ENCODE data around the gene SMAD6. TPM values are rescaled to one million over a fixed set of nuclear protein-coding genes. Genes with fewer than 3 reads are reported as not detected.
"Not testable (repeated sequence)": the region's sequence is repeated elsewhere in the genome, so short reads cannot be mapped to it uniquely, and the experiment has no call there.

Gene SMAD6
- total RNA-seq, 1 donor from 2014 or later, result 0.43 TPM

DNA sequence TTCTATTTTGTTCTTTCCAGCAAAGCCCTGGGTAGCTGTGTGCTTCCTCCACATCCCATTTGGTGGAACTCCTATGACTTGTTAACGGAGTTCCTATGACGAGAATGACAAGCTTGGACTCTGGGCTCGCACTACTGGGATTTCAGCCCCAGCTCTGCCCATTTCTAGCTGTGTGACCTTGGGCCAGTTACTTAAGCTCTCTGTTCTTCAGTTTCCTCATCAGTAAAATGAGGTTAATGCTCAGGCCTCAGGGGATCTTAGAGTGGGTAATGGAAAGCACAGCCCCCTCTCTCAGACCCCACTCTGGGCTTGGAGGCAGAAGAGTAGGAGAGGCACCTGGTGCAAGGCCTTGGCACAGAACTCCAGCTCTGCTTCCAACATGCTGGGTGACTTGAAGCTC, 123.1 kb downstream of the SMAD6 start:
- Mint-ChIP-seq H3K27ac (no peak overlapping the region), H3K9me3 (no peaks in the 10 kb centered on the region)
- intact Hi-C loops (cut with micrococcal nuclease), result no loop called here

DNA sequence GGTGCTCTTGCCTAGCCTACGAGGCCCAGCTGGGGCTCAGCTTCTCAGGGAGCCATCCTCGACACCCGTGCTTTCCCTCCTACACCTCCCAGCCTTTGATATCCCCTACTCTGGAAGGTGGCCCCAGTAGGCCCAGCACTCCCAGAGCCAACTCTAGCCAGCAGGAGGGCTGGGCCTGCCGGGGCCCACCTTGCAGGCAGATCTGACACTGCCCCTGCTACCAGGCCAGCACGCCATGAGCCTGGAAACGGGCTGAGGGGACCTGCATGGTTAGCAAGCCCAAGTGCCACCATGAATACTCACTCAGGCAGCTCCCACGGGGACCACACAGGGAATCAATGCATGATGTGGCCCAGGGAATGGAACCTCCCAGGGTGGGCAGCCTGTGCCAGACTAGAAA, 123.7 kb downstream of the SMAD6 start:
- H3K27ac Mint-ChIP-seq, result no peak overlapping the region
- H3K4me1 Mint-ChIP-seq (ENCODE audit: low read depth), result no peaks in the 10 kb centered on the region
- intact Hi-C loops (cut with micrococcal nuclease), result no loop called here
- H3K27me3 Mint-ChIP-seq (ENCODE audit: low read depth), result no peaks in the 10 kb centered on the region
- no peak overlapping the region for H3K4me3 Mint-ChIP-seq (ENCODE audit: low read depth)
- H3K36me3 Mint-ChIP-seq (ENCODE audit: low read depth), result no peaks in the 10 kb centered on the region
- H3K9me3 Mint-ChIP-seq, result no peaks in the 10 kb centered on the region
- DNase-seq (ENCODE audit: low spot score), result no peak

More for the DNA sequence above, 123.1 kb downstream of the SMAD6 start:
- H3K36me3 Mint-ChIP-seq (ENCODE audit: low read depth), result no peaks in the 10 kb centered on the region
- no peaks in the 10 kb centered on the region for H3K4me1 Mint-ChIP-seq (ENCODE audit: low read depth)
- no peak for DNase-seq (ENCODE audit: low spot score)
- H3K27me3 Mint-ChIP-seq (ENCODE audit: low read depth), result peaks cover under 1% of the 10 kb centered on the region
- H3K4me3 Mint-ChIP-seq (ENCODE audit: low read depth), result no peak overlapping the region

DNA sequence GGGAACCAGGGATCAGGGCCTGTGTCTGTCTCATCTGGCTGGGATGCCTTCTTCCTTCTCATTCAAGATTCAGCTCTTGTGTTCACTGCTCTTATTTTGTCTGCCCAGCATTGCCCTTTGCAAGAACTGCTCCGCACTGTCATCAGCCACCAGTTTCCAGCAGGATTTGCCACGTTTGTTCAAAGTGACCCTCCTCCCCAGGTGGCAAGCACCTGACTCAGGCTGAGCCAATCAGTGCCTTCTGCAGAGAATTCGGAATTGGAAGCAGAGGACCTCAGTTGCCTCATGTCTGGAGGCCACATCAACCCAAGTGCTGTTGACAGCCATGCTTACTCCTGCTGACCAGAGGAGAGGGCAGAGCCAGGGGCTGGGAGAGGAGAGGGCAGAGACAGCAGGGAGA, 124.5 kb downstream of the SMAD6 start:
- peaks cover 4% of the 10 kb centered on the region for H3K27me3 Mint-ChIP-seq (ENCODE audit: low read depth)
- H3K36me3 Mint-ChIP-seq (ENCODE audit: low read depth), result no peaks in the 10 kb centered on the region
- no peaks in the 10 kb centered on the region for H3K9me3 Mint-ChIP-seq
- DNase-seq (ENCODE audit: low spot score), result no peak
- no peaks in the 10 kb centered on the region for H3K4me1 Mint-ChIP-seq (ENCODE audit: low read depth)
- no peak overlapping the region for H3K4me3 Mint-ChIP-seq (ENCODE audit: low read depth)
- no peak overlapping the region for H3K27ac Mint-ChIP-seq
- intact Hi-C loops (cut with micrococcal nuclease), result no loop called here

DNA sequence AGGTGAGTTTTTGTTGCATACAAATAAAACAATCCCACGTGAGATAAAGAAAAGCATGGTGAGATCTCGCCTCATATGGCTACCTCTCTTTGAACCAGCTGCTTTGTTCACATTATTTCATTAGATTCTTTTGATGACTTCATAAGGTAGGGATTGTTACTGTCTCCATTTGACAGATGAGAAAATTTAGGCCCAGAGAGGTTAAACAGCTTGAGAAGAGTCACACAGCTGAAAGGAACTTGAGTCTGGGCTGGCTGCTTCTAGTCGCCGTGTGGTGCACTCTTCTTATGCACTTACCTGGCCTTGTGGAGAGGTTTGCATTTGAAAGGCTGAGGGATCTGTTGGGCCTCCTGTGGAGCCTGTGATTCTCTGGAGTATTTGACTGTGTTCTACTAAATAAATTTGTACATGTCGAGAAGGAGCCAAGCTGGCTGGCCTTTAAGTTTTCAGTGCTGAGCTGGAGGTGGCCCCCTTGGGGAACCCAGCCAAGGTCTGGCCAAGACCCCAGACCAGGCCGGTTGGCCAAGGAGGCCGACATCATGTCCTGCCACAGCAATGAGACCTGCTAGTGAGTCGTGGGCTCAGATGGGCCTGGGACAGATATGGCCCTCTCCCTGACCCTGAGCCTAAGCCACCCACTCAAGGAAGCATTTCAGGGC, 125.1 kb downstream of the SMAD6 start:
- H3K9me3 Mint-ChIP-seq, result no peaks in the 10 kb centered on the region
- no peaks in the 10 kb centered on the region for H3K4me1 Mint-ChIP-seq (ENCODE audit: low read depth)
- H3K27ac Mint-ChIP-seq, result no peak overlapping the region
- H3K4me3 Mint-ChIP-seq (ENCODE audit: low read depth), result no peak overlapping the region
- intact Hi-C loops (cut with micrococcal nuclease), result no loop called here
- H3K36me3 Mint-ChIP-seq (ENCODE audit: low read depth), result no peaks in the 10 kb centered on the region
- peaks cover 4% of the 10 kb centered on the region for H3K27me3 Mint-ChIP-seq (ENCODE audit: low read depth)
- no peak for DNase-seq (ENCODE audit: low spot score)

DNA sequence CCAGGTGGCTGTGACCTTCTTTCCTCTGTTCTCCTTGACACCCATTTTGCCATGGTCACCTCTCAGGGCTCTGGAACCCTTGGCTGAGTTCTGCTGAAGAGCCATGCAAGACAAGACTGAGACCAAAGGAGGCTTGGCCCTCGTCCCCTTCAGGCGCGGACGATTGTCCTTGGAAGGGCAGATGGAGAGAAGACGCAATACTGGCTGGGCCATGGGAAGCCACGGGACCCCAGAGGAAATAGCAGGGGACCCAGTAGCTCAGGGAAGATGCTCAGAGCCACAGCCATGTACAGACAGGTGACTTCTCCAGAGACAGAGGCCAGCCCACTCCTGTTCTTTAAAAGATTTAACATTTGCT, 125.6 kb downstream of the SMAD6 start:
- H3K36me3 Mint-ChIP-seq (ENCODE audit: low read depth), result no peaks in the 10 kb centered on the region
- peaks cover 4% of the 10 kb centered on the region for H3K27me3 Mint-ChIP-seq (ENCODE audit: low read depth)
- no peak overlapping the region for H3K27ac Mint-ChIP-seq
- H3K4me1 Mint-ChIP-seq (ENCODE audit: low read depth), result no peaks in the 10 kb centered on the region
- intact Hi-C loops (cut with micrococcal nuclease), result no loop called here
- H3K4me3 Mint-ChIP-seq (ENCODE audit: low read depth), result no peak overlapping the region
- no peak for DNase-seq (ENCODE audit: low spot score)
- no peaks in the 10 kb centered on the region for H3K9me3 Mint-ChIP-seq

DNA sequence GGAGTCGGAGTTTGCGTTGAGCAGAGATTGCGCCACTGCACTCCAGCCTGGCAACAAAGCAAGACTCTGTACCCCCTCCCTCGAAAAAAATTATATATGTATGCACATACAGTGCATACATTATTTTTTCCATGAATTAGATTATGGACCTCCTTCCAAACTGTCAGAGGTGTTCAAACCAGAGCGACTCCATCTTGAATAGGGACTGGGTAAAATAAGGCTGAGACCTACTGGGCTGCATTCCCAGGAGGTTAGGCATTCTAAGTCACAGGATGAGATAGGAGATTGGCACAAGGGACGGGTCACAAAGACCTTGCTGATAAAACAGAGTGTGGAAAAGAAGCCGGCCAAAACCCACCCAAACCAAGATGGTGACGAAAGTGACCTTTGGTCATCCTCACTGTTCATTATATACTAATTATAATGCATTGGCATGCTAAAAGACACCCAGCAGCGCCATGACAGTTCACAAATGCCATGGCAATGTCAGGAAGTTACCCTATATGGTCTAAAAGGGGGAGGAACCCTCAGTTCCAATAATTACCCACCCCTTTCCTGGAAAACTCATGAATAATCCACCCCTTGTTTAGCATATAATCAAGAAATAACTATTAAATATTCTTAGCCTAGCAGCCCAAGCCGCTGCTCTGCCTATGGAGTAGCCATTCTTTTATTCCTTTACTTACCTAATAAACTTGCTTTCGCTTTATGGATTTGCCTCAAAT, 126.9 kb downstream of the SMAD6 start:
- H3K27me3 Mint-ChIP-seq (ENCODE audit: low read depth); H3K27ac Mint-ChIP-seq; intact Hi-C loops (cut with micrococcal nuclease); H3K4me1 Mint-ChIP-seq (ENCODE audit: low read depth); H3K36me3 Mint-ChIP-seq (ENCODE audit: low read depth); H3K4me3 Mint-ChIP-seq (ENCODE audit: low read depth); H3K9me3 Mint-ChIP-seq; DNase-seq (ENCODE audit: low spot score): not testable (repeated sequence)

DNA sequence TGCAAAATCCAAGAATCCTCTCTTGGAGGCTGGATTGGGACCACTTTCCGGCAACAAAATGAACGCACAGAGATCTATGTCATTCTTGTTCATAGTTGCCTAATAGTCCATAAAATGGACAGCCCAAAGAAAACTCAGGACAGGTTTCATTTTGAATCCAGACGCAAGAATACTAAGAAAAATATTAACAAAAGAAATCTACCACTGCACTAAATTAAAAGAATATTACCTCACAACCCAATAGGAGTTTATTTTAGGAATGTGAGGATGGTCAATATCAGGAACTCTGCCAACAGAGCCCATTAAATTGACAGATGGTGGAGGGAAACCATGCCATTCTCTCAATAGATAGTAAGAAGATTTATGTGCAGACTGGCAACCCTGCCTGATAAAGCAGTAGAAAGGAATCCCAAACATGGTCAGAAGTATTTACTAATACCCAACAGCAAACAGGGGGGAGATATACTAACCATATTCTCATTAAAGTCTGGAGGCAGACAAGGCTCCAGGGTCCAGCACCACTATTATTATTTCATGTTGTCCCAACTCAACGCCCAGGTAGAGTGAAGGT, 127.6 kb downstream of the SMAD6 start:
- H3K9me3 Mint-ChIP-seq, result no peaks in the 10 kb centered on the region
- peaks cover 4% of the 10 kb centered on the region for H3K27me3 Mint-ChIP-seq (ENCODE audit: low read depth)
- no peaks in the 10 kb centered on the region for H3K36me3 Mint-ChIP-seq (ENCODE audit: low read depth)
- H3K27ac Mint-ChIP-seq, result no peak overlapping the region
- DNase-seq (ENCODE audit: low spot score), result no peak
- H3K4me1 Mint-ChIP-seq (ENCODE audit: low read depth), result no peaks in the 10 kb centered on the region
- intact Hi-C loops (cut with micrococcal nuclease), result no loop called here
- H3K4me3 Mint-ChIP-seq (ENCODE audit: low read depth), result no peak overlapping the region

DNA sequence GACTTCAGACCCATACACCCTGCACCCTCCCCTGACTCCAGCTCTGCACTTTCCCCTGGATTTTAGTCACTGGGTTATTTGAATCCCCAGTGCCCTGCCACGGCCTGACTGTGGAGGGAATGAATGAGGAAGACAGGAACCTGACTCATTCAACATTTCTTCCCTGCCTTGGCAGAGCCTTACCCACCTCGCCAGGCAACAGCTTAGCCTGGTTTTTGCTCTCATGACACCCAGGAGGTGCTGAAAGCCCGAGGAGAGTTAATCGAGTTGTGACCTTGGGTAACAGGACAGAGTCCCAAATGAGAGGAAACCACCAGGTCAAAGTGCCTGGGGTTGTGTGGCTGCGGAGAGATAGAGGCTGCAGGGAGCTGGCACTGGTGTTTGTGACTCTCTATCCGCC, 128.3 kb downstream of the SMAD6 start:
- Mint-ChIP-seq H3K4me1 (ENCODE audit: low read depth) (no peaks in the 10 kb centered on the region), H3K27ac (no peak overlapping the region), H3K4me3 (ENCODE audit: low read depth) (no peak overlapping the region), H3K9me3 (no peaks in the 10 kb centered on the region), H3K36me3 (ENCODE audit: low read depth) (no peaks in the 10 kb centered on the region), H3K27me3 (ENCODE audit: low read depth) (peaks cover 4% of the 10 kb centered on the region)
- intact Hi-C loops (cut with micrococcal nuclease), result no loop called here
- no peak for DNase-seq (ENCODE audit: low spot score)

DNA sequence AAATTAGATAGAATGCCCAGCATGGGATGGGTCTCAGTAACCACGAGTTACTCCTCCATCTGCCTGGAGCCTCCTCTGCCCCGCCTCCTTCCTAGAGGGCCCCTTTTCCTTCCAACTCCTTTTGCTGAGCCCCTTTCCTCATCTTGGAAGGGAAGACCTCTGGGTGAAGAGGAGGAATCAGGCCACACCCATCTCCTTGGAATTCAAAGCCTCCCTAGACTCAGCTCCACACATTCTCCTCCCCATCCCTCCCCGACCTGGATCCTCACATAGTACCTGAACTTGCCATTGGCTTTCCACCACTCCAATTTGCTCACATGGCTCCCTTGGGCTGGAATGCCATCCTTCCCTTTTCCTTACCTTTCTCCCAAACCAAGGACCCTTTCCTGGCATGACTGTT, 128.8 kb downstream of the SMAD6 start:
- peaks cover 4% of the 10 kb centered on the region for H3K27me3 Mint-ChIP-seq (ENCODE audit: low read depth)
- no peaks in the 10 kb centered on the region for H3K4me1 Mint-ChIP-seq (ENCODE audit: low read depth)
- no peak for DNase-seq (ENCODE audit: low spot score)
- no peak overlapping the region for H3K27ac Mint-ChIP-seq
- no peaks in the 10 kb centered on the region for H3K36me3 Mint-ChIP-seq (ENCODE audit: low read depth)
- no peak overlapping the region for H3K4me3 Mint-ChIP-seq (ENCODE audit: low read depth)
- intact Hi-C loops (cut with micrococcal nuclease), result no loop called here
- H3K9me3 Mint-ChIP-seq, result no peaks in the 10 kb centered on the region

DNA sequence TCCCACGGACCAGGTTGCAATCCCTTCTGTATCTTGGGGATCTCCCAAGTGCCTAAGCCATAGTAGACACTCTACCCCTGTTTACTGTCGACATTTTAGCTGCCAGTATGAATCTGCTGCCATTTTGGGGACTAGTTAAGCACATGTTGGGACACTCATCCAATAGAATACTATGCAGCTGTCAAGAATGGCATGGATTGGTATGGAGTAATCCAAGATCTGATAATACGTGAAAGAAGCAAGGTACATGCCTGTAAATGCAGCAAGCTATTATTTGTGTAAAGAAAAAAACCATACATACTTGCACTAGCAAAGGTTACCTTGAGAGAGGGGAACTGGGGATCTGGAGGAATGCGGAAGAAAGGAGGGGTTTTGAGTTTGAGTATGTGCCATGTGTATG, 129.3 kb downstream of the SMAD6 start:
- Mint-ChIP-seq H3K4me3 (ENCODE audit: low read depth) (no peak overlapping the region), H3K27ac (no peak overlapping the region), H3K4me1 (ENCODE audit: low read depth) (no peaks in the 10 kb centered on the region), H3K36me3 (ENCODE audit: low read depth) (no peaks in the 10 kb centered on the region), H3K9me3 (no peaks in the 10 kb centered on the region), H3K27me3 (ENCODE audit: low read depth) (peaks cover 4% of the 10 kb centered on the region)
- intact Hi-C loops (cut with micrococcal nuclease), result no loop called here
- DNase-seq (ENCODE audit: low spot score), result no peak

DNA sequence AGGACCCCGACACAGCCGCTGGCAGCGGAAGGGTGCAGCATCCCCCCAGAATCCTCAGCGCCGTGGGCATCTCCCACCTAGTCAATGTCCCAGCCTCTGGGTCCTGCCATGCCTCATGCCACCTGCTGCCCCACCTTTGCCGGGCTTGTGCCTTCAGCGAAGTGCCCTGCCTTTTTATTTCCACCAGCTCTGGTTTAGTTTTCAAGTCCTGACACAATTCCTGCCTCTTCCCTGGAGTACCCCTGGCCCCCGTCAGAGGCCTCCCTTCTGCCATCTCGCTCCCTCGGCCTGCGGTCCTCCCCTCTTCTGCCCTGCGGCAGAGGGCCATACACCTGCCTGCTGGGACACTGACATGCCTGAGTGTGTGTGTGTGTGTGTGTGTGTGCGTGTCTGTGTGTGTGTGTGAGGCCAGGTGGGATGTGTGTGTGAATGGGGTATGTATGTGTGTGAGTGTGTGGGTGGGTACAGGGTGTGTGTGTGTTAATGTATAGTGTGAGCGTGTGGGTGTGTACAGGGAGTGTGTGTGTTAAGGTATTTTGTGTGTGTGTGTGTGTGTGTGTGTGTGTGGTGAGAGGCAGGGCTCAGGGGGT, 129.9 kb downstream of the SMAD6 start:
- H3K9me3 Mint-ChIP-seq, result no peaks in the 10 kb centered on the region
- H3K36me3 Mint-ChIP-seq (ENCODE audit: low read depth), result no peaks in the 10 kb centered on the region
- H3K27me3 Mint-ChIP-seq (ENCODE audit: low read depth), result peaks cover 4% of the 10 kb centered on the region
- intact Hi-C loops (cut with micrococcal nuclease), result no loop called here
- H3K4me3 Mint-ChIP-seq (ENCODE audit: low read depth), result no peak overlapping the region
- no peak overlapping the region for H3K27ac Mint-ChIP-seq
- no peak for DNase-seq (ENCODE audit: low spot score)
- no peaks in the 10 kb centered on the region for H3K4me1 Mint-ChIP-seq (ENCODE audit: low read depth)
